ENCODE results near the gene PKM.
"Not testable (repeated sequence)": the region's sequence is repeated elsewhere in the genome, so short reads cannot be mapped to it uniquely, and the experiment has no call there.

PKM gene

DNA sequence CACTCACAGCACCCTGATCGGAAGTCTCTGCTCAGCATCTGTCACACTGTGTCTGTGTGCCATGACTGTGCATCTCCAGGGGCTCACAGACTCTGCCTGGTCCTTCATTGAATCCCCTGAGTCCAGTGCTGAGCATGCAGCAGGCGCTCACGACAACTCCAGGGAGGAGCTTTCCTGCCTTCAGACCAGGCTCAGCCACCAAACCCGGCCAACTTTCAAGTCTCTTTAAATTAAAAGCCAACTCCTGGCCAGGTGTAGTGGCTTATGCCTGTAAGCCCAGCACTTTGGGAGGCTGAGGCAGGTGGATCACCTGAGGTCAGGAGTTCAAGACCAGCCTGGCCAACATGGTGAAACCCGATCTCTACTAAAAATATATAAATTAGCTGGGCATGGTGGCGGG, 57.6 kb downstream of the PKM start:
- no peak overlapping the region for H3K27ac Mint-ChIP-seq
- no peaks in the 10 kb centered on the region for H3K36me3 Mint-ChIP-seq (ENCODE audit: low read depth)
- H3K9me3 Mint-ChIP-seq: no peaks in the 10 kb centered on the region
- intact Hi-C loops (cut with micrococcal nuclease): no loop called here
- no peak overlapping the region for H3K4me3 Mint-ChIP-seq
- H3K27me3 Mint-ChIP-seq: peaks cover 5% of the 10 kb centered on the region
- H3K4me1 Mint-ChIP-seq (ENCODE audit: low read depth): no peaks in the 10 kb centered on the region

DNA sequence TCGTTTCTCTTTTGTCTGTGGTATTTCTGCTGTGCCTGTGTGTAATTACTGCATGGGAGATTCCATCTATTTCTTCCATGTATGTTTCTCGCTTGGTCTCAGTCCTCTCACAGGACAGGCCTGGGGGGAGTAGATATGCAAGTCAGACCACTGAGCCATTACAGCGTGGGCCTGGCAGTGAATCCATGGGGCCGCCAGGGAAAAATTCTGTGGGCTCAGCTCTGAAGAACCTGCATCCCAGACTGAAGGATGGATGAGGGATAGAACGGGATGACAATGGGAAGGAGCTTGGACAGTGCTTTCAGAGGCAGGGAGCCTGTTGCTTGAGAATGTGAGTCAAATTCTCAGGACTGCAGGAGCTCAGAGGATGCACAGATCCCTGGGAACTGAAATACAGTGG, 58.2 kb downstream of the PKM start:
- intact Hi-C loops (cut with micrococcal nuclease): no loop called here

DNA sequence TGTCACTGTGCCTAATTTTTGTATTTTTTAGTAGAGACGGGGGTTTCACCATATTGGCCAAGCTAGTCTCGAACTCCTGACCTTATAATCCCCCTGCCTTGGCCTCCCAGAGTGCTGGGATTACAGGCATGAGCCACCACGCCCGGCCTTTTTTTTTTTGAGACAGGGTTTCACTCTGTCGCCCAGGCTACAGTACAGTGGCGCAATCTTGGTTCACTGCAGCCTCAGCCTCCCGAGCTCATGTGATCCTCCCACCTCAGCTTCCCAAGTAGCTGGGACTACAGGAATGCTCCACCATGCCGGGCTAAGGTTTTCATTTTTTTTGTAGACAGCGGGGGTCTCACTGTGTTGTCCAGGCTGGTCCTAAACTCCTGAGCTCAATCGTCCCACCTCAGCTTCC, 59.0 kb downstream of the PKM start:
- H3K4me1 Mint-ChIP-seq (ENCODE audit: low read depth); H3K27ac Mint-ChIP-seq; intact Hi-C loops (cut with micrococcal nuclease); H3K36me3 Mint-ChIP-seq (ENCODE audit: low read depth); H3K27me3 Mint-ChIP-seq; H3K9me3 Mint-ChIP-seq; H3K4me3 Mint-ChIP-seq: not testable (repeated sequence)

More for the DNA sequence above, 58.2 kb downstream of the PKM start:
- Mint-ChIP-seq H3K4me1 (ENCODE audit: low read depth) (no peaks in the 10 kb centered on the region), H3K4me3 (no peak overlapping the region), H3K9me3 (no peaks in the 10 kb centered on the region), H3K27me3 (peaks cover 9% of the 10 kb centered on the region), H3K36me3 (ENCODE audit: low read depth) (no peaks in the 10 kb centered on the region), H3K27ac (no peak overlapping the region)

DNA sequence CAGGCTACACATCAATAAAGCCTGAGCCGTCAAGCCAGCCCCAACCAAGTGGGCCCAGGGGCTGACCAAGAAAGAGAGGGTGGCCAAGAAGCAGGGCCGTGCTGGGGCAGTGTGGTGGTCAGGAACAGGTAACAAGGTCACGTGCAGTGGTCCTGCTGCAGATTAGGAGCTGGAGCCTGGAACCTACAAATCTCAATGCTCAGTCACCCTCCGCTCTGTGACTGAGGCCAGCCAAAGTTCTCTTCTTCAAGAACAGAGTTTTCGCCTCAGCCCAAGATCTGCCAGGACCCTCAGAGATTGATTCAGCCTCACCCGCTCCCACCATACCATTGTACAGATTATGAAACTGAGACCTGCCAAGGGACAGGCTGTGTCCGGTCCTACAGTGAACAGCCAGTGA, 60.3 kb downstream of the PKM start:
- Mint-ChIP-seq H3K9me3 (no peaks in the 10 kb centered on the region), H3K4me1 (ENCODE audit: low read depth) (no peaks in the 10 kb centered on the region), H3K27me3 (peaks cover 9% of the 10 kb centered on the region), H3K4me3 (no peak overlapping the region), H3K36me3 (ENCODE audit: low read depth) (no peaks in the 10 kb centered on the region), H3K27ac (no peak overlapping the region)
- intact Hi-C loops (cut with micrococcal nuclease): no loop called here

DNA sequence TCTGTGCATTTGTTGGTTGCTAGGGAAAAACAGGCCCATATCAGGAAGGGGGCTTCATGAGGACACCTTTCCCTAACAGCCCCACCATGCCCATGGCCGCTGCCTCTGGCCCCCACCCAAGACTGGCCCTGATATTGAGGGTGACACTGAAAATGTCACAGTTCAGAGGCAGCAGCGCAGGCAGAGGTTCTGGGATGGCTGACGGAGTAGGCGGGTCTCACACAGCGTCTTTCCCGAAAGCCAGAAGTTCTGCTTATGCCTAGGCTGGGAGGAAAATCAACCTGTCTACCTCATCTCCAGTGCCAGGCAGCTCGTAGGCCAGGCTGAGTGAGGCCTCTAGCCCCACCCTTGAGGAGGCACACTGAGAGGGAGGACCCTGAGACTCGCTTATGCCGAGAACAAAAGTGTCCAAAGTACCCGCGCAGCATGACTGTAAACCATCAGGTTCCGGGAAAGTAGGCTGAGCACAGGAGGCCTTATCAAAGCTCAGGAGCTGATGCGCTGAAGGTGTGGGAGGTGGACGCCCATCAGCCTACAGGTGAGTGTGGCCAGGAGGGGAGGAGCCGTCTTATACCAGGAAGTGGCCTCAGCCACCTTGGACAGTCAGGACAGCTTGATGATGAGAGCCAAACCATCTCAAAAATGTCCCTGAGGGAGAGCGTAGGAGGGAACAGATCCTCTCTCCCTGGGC, 60.9 kb downstream of the PKM start:
- Mint-ChIP-seq H3K9me3 (no peaks in the 10 kb centered on the region), H3K4me1 (ENCODE audit: low read depth) (no peaks in the 10 kb centered on the region), H3K4me3 (no peak overlapping the region), H3K36me3 (ENCODE audit: low read depth) (no peaks in the 10 kb centered on the region), H3K27ac (no peak overlapping the region), H3K27me3 (peaks cover 5% of the 10 kb centered on the region)
- intact Hi-C loops (cut with micrococcal nuclease): no loop called here

DNA sequence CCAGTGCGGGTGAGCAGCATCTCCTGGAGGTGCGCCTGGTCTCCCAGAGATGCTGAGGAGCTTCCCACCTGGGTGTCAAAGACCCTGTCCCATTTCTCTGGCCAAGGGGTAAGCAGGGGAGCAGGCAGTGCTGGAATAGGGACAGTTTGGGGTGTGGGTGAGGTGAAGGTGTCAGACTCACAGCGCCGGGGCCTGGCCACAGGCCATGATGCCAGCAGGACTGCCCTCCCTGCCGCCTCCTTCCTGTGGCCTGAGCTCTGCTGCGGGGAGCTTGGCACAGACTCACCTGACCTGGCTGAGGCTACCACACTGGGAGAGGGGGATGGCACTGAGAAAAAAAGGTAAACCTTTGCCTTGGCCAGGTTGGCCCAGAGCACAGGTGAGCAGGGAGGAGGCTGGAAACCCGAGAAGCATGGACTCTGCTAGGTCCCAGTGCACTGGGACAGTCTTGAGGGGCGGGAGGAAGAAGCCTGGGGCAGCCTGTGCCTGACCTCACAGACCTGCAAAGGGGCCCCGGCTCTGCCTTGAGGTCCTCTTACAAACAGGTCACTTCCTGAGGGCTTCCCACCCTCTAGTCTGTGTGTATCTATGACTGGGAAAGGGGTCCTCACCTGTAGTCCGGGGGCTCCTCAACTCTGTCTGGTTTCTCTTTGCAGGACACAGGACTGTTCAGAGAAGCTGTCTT, 61.6 kb downstream of the PKM start:
- no peak overlapping the region for H3K4me3 Mint-ChIP-seq
- H3K27ac Mint-ChIP-seq: no peak overlapping the region
- no peaks in the 10 kb centered on the region for H3K4me1 Mint-ChIP-seq (ENCODE audit: low read depth)
- no peaks in the 10 kb centered on the region for H3K36me3 Mint-ChIP-seq (ENCODE audit: low read depth)
- intact Hi-C loops (cut with micrococcal nuclease): no loop called here
- H3K27me3 Mint-ChIP-seq: peaks cover 4% of the 10 kb centered on the region
- no peaks in the 10 kb centered on the region for H3K9me3 Mint-ChIP-seq

DNA sequence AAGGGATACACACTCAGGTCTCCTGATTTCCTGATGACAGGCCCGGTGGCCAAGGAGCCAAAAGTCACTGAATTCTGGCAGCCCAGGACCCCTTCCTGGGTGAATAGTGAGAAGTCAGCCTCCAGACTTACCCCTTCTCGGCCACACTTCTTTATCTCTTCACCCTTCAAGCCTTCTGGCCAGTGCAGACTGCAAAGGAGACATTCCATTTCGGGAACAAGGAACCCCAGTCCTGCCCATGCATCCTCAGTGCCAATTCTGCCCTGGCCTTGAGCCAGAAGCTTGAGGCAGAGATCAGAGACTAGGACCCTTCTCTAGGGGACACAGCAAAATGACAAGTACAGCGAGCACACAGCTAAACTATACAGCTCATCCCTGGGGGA, 62.2 kb downstream of the PKM start:
- Mint-ChIP-seq H3K36me3 (ENCODE audit: low read depth) (no peaks in the 10 kb centered on the region), H3K4me3 (no peak overlapping the region), H3K27me3 (peaks cover 4% of the 10 kb centered on the region), H3K9me3 (no peaks in the 10 kb centered on the region), H3K4me1 (ENCODE audit: low read depth) (no peaks in the 10 kb centered on the region), H3K27ac (no peak overlapping the region)
- intact Hi-C loops (cut with micrococcal nuclease): no loop called here

DNA sequence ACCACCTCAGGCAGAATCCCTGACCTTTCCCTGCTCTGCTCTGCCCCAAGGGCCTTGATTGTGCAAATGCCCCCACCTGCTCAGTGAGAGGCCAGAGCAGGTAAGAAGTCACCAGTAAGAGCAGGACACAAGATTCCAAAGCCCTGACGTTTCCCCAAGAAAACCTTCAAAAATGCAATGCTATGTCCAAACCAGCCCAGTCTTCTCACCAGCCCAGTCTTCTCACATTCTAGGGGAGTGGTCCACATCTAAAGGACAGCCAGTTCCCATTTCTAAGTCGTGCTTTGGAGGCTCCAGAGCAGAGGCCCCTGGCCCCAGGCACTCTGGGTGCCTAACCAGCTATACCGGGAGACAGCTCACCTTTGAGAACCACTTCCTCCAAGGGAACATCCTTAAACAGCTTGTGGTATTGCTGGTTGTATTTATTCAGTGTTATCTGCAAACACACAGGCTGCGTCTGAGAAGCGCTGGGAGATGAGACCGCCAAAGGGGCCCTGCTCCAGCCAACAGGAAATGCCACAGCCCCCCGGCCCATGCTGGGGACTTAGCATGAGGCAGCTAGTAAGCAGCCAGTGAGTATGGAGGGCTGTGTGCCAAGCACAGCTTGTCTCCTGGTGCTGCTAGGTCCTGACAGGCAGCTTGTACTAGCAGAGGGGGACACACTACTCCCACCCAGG, 62.7 kb downstream of the PKM start:
- Mint-ChIP-seq H3K36me3 (ENCODE audit: low read depth) (no peaks in the 10 kb centered on the region), H3K27ac (no peak overlapping the region), H3K27me3 (peaks cover 4% of the 10 kb centered on the region), H3K4me3 (no peak overlapping the region), H3K9me3 (no peaks in the 10 kb centered on the region), H3K4me1 (ENCODE audit: low read depth) (no peaks in the 10 kb centered on the region)
- intact Hi-C loops (cut with micrococcal nuclease): no loop called here

DNA sequence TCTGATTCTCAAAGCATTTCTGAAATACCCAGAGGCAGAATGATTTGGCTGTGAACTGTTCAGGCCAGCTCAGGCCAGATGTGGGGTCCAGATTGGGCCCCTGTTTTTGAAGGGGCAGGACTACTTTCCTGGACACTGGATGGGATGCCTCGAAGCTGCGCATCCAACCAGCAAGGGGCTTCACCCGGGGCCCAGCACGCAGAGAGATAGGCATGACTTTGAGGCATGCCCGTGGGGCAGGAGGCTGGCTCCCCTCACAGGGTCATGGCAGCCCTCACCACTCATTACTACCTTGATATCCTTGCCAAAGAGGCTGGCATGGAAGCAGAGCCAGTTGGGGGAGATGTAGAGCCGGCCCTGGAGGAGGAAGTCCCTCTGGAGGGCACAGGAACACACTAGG, 63.5 kb downstream of the PKM start:
- Mint-ChIP-seq H3K27ac (no peak overlapping the region), H3K4me3 (no peak overlapping the region), H3K9me3 (no peaks in the 10 kb centered on the region), H3K27me3 (peaks cover 4% of the 10 kb centered on the region), H3K36me3 (ENCODE audit: low read depth) (no peaks in the 10 kb centered on the region), H3K4me1 (ENCODE audit: low read depth) (no peaks in the 10 kb centered on the region)
- intact Hi-C loops (cut with micrococcal nuclease): no loop called here

DNA sequence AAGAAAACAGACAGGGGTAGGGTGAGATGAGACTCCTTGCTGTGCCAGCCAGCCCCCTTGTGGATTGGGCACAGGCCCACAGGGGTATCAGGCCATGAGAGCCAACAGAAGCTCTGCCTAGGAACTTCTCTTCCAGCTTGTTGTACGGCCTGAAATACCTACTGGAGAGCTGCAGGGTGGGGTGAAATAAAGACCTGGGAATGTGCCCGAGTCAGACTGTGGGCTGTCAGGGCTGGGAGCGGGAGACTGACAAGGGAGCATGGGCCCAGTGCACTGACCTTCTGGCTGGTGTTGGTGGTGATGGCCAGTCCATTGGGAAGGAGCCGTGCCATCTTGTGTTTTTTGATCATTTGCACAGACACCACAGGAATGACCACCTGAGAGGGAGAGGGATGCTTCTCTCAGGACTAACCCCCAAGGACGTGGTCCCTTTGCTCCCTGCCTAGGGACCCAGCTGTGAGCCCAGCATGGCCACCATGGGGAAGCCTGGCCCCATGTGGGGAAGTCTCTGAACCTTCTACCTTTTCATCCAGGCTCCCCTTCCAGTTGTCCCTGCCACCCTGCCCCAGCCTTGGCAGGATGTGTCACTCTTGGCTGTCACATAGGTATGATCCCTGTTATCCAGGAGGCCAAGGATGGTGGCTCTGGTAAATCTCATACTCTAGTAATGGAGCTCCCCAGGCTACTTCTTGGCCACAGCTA, 64.1 kb downstream of the PKM start:
- intact Hi-C loops (cut with micrococcal nuclease): no loop called here
- H3K36me3 Mint-ChIP-seq (ENCODE audit: low read depth): no peaks in the 10 kb centered on the region
- peaks cover 4% of the 10 kb centered on the region for H3K27me3 Mint-ChIP-seq
- H3K9me3 Mint-ChIP-seq: no peaks in the 10 kb centered on the region
- no peak overlapping the region for H3K27ac Mint-ChIP-seq
- no peaks in the 10 kb centered on the region for H3K4me1 Mint-ChIP-seq (ENCODE audit: low read depth)
- no peak overlapping the region for H3K4me3 Mint-ChIP-seq

DNA sequence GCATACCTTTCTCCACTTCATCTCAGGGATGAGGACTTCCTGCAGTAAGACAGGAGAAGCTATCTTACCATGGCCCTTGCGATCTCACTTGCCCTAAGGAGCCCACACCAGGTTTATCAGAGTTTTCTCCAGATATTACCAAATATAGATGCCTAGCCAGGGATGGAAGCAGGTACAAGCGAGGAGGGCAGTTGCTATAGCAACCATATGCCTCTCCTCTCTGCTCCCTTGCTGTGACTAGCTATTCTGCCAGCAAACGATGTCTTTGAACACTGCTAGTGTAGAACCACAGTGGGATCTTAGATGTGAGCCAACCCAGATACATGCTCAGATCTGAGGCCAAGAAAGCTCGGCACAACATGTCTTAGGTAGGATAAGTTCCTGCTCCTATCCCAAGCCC, 67.3 kb downstream of the PKM start:
- intact Hi-C loops (cut with micrococcal nuclease): no loop called here
- H3K27me3 Mint-ChIP-seq: peaks cover 4% of the 10 kb centered on the region
- no peak overlapping the region for H3K4me3 Mint-ChIP-seq
- no peaks in the 10 kb centered on the region for H3K36me3 Mint-ChIP-seq (ENCODE audit: low read depth)
- H3K9me3 Mint-ChIP-seq: no peaks in the 10 kb centered on the region
- H3K4me1 Mint-ChIP-seq (ENCODE audit: low read depth): no peaks in the 10 kb centered on the region
- H3K27ac Mint-ChIP-seq: no peak overlapping the region

DNA sequence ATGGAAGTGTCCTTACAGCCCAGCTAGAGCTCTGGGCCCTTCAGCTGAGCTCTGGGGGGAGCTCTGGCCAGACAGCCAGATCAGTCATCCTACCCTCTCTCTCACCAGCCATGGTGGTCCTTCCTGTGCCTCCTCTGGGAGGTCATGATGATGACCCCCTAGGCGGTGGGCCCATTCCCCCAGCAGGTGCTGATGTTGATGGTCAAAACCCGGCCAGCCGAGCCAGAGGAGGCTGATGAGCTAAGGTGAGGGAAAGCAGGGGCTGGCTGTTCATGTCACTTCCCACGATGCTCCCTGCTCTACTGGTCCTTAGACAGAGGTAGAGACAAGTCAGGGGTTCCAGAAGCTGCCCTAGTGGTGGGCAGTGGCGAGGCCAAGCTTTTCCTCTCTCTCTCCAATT, 68.4 kb downstream of the PKM start:
- no peaks in the 10 kb centered on the region for H3K4me1 Mint-ChIP-seq (ENCODE audit: low read depth)
- intact Hi-C loops (cut with micrococcal nuclease): no loop called here
- no peak overlapping the region for H3K27ac Mint-ChIP-seq
- no peak overlapping the region for H3K4me3 Mint-ChIP-seq
- H3K36me3 Mint-ChIP-seq (ENCODE audit: low read depth): no peaks in the 10 kb centered on the region
- no peaks in the 10 kb centered on the region for H3K9me3 Mint-ChIP-seq
- H3K27me3 Mint-ChIP-seq: no peaks in the 10 kb centered on the region

DNA sequence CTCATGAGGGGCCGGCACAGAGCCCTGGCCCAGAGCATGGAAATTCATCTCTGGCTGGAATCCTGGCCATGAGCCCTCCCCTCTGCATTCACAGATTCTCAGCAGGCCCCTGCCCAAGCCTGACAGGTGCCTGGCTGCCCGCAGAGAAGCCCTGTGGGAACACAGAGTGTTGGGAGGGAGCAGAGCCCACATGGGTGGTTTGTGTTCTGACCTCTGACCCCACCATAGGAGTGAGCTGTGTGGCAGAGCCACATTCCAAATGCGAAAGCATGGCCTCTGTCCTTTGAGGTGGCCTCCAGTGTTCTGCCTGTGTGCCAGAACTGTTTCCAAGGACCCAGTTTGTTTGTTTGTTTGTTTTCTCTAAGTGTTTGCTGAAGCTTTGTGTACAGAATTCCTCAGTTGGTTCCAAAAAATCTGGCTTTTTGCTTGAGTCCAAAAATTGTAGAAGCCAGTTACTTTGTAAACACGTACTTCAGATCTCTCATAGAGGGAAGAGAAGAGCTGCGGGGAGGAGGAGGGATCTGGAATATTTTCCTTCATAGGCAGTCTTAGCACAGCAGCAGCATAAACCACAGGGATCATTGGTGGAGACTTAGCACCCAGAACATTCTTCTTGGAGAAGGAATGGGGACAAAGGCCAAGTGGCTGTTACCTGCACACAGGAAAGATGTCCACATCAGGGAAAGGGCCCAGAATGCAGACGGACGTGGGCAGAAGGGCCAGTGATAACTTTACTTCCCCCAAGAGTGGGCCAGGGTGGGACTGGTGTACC, 69.4 kb downstream of the PKM start:
- Mint-ChIP-seq H3K36me3 (ENCODE audit: low read depth) (no peaks in the 10 kb centered on the region), H3K4me1 (ENCODE audit: low read depth) (peaks cover 8% of the 10 kb centered on the region), H3K4me3 (no peak overlapping the region), H3K9me3 (no peaks in the 10 kb centered on the region), H3K27ac (no peak overlapping the region), H3K27me3 (no peaks in the 10 kb centered on the region)
- intact Hi-C loops (cut with micrococcal nuclease): no loop called here

Measured in dendritic cell treated with granulocyte-macrophage colony-stimulating factor and Interleukin-4, amounts not matched to agents 40 ng/mL and 50 ng/mL, for 4 days (primary cell).